AG08395 (cell line): ENCODE measurements around the gene ZRANB3.
A peak's percentile ranks its signal among the peaks of the same experiment; 100 is the strongest.

Experiments used
- DNase-seq: peaks from one replicate; pipeline ENCODE4 v3.0.0; 2012; ENCODE audit warnings: mixed read lengths, low spot score

ZRANB3 gene

DNA sequence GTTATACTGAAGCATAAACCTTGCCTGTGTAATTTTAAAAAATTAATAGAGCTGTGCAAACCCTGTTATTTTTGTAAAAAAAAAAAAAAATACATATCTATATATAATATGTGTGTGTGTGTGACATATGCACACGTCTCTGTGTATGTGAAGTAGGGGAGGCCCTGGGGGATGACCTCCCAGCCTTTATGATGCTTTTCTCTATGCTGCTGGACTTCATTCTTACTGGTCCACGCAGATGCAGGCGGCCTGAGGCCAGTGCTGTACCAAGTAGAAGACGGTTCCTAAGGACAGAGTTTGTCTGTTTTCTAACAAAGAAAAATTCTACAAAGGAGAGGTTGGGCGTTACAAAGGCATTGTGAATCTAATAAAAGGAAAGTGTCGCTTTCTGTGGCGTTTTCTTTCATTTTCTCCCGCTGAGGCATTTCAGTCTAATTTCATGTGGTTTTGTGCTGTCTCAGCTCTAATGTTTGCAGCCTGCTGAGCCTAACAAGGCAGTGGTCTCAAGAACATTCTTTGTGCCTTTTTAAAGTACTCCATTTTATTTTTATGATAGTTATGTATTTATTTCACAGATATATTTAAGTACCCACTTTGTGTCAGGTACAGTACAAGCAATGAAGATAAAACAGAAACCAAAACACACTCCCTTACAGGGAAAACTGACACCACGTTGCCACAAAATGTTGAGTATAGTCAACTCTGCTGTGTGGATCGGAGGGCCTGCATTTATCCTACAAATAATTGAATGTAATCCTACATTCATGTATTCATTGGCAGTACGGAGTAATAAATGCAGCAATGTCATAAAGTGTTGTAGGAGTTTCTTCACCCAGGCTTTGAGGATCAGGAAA lies 360.9 kb downstream of the ZRANB3 start:
- DNase-seq: no peak

DNA sequence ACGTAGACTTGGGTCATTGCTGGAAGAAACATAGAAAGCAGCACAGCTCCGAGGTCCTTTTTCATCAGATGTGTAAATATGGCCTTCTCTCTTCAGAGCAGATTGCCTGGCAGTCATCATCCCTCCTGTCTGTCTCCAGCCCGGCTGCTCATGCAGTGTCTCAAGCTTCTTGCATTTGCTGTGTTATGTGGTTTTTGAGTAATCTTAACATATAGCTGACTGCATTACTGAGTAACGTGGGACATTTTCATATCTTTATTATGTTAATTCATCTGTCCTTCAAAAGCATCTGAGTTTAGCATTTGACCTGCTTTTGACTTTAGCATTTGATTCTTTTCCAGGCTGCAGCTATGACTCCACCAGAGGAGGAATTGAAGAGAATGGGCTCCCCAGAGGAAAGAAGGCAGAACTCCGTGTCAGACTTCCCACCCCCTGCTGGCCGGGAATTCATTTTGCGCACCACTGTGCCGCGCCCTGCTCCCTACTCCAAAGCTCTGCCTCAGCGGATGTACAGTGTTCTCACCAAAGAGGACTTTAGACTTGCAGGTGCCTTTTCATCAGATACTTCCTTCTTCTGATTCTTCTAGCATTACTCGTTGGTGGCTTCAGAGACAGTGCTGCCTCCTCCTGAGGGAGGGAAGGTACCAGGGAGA lies 362.7 kb downstream of the ZRANB3 start:
- DNase-seq: no peak

- DNase-seq: no peak
Measured at GRCh38 chr2:135167273-135167672, 363.7 kb downstream of the ZRANB3 start.

- peak; percentile 73 for DNase-seq
Measured at GRCh38 chr2:135164431-135164830, 366.6 kb downstream of the ZRANB3 start.

- no peak for DNase-seq
Measured at GRCh38 chr2:135163901-135164300, 367.1 kb downstream of the ZRANB3 start.

DNA sequence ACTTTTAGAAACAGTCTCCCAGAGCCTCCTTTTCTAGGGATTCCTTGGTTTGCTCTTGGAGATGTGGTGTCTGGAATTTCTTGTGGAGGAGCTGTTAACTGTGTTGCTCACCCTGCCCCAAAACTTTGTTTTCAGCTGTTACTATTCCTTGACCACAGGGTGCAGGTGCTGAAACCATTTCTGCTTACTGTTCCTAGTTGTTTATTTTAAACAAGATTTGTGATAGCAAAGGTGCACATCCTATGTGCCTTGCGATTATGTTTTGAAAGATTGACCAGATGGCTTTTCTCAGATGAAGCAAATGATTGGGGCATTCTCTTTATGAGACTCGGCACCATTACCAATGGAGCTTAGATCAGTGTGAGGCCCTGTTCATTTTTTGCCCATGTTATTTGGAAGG lies 367.7 kb downstream of the ZRANB3 start:
- DNase-seq: no peak

- no peak for DNase-seq
Measured at GRCh38 chr2:135162786-135163185, 368.2 kb downstream of the ZRANB3 start.

GRCh38 chr2:135162377-135162776 lies 368.6 kb downstream of the ZRANB3 start:
- no peak for DNase-seq

- no peak for DNase-seq
Measured at GRCh38 chr2:135159191-135159590, 371.8 kb downstream of the ZRANB3 start.

- no peak for DNase-seq
Measured at GRCh38 chr2:135157856-135158255, 373.2 kb downstream of the ZRANB3 start.

GRCh38 chr2:135154962-135155361 lies 376.1 kb downstream of the ZRANB3 start:
- no peak for DNase-seq

DNA sequence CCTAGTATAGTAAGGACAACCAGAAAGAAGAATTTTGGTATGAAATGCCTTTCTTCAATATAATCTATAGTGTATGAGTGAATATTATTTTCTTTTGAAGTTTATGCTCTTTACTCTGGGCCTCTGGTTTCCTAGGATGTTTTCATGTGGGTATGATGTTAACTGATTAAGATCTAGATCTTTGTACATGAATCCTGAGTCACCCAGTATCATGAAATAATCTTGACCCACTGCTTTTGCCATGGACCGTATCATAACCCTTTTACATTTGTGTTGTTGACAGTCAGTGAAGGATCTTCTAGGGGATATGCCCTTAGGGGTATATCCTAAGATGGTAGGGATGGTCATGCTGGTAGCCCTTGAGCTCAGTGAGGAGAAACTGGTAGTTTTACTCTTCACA lies 378.7 kb downstream of the ZRANB3 start:
- no peak for DNase-seq

- no peak for DNase-seq
Measured at GRCh38 chr2:135151615-135152014, 379.4 kb downstream of the ZRANB3 start.

GRCh38 chr2:135150725-135151124 lies 380.3 kb downstream of the ZRANB3 start:
- no peak for DNase-seq

DNA sequence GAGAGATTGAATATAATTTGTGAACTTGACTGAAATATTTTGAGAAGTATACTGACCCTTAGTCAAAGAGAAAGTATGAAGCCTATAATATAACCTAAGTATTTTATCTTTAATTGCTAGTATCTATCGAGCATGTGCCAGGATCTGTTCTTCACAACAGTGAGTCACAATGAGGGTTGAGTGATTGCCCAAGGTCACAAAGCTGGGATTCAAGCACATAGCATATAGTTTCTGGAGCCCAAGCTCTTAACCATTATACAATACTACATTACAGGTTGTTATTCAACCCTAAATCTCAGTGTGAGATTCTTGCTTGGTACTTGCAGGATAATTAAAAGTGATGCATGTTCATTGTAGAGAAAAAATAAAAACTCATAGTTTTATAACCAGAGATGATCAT lies 381.8 kb downstream of the ZRANB3 start:
- no peak for DNase-seq

- DNase-seq: no peak
Measured at GRCh38 chr2:135144343-135144742, 386.7 kb downstream of the ZRANB3 start.

DNA sequence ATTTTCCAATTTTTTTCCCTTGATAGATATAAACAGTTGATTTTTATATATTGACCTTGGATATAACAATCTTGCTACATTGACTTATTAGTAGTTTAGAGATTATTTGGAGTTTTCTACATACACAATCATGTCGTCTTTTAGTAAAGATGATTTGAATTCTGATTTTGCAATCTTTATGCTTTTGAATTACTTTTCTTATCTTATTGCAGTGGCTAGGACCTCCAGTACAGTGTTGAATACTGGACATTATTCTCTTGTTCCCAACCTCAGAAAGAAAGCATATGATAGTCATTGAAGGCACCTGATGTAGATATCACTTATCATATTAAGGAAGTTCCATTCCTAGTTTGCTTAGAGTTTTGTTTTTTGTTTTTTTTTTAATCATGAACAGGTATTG lies 388.7 kb downstream of the ZRANB3 start:
- no peak for DNase-seq

GRCh38 chr2:135140606-135141005 lies 390.4 kb downstream of the ZRANB3 start:
- DNase-seq: no peak

- peak; percentile 33 for DNase-seq
Measured at GRCh38 chr2:135132314-135132713, 398.7 kb downstream of the ZRANB3 start.

- no peak for DNase-seq
Measured at GRCh38 chr2:135130751-135131150, 400.3 kb downstream of the ZRANB3 start.

- no peak for DNase-seq
Measured at GRCh38 chr2:135125940-135126339, 405.1 kb downstream of the ZRANB3 start.

GRCh38 chr2:135124924-135125886 lies 405.8 kb downstream of the ZRANB3 start:
- DNase-seq: no peak
